GM19099 (cell line): Measurements from ENCODE around the gene MYO5A.
A peak's percentile ranks its signal among the peaks of the same experiment; 100 is the strongest.

Experiments
- POLR2A ChIP-seq: IDR thresholded peaks from 3 replicates; pipeline ENCODE4 v1.6.1; 2011; ENCODE audit warnings: low read depth; ENCODE audit not compliant: insufficient read length; ENCODE audit errors: extremely low read depth

MYO5A gene

GRCh38 chr15:52493968-52494367 is 34.7 kb downstream of the MYO5A start:
- TF ChIP-seq POLR2A, result no peak

- TF ChIP-seq POLR2A, result no peak
Measured at GRCh38 chr15:52492132-52492531, 36.5 kb downstream of the MYO5A start.

GRCh38 chr15:52491472-52491871 is 37.2 kb downstream of the MYO5A start:
- TF ChIP-seq POLR2A, result no peak

- TF ChIP-seq POLR2A, result no peak
Measured at GRCh38 chr15:52488830-52489229, 39.9 kb downstream of the MYO5A start.

GRCh38 chr15:52486003-52486996 is 42.4 kb downstream of the MYO5A start:
- TF ChIP-seq POLR2A, result no peak

- no peak for TF ChIP-seq POLR2A
Measured at GRCh38 chr15:52485290-52485689, 43.4 kb downstream of the MYO5A start.

- TF ChIP-seq POLR2A, result no peak
Measured at GRCh38 chr15:52483707-52484106, 45.0 kb downstream of the MYO5A start.

GRCh38 chr15:52481915-52482314 is 46.8 kb downstream of the MYO5A start:
- no peak for TF ChIP-seq POLR2A

- no peak for TF ChIP-seq POLR2A
Measured at GRCh38 chr15:52480990-52481389, 47.7 kb downstream of the MYO5A start.

GRCh38 chr15:52466716-52467115 is 62.0 kb downstream of the MYO5A start:
- TF ChIP-seq POLR2A, result no peak

- peak; percentile 69 for TF ChIP-seq POLR2A
Measured at GRCh38 chr15:52466134-52466701, 62.5 kb downstream of the MYO5A start.

GRCh38 chr15:52464478-52464877 is 64.2 kb downstream of the MYO5A start:
- TF ChIP-seq POLR2A, result no peak

- TF ChIP-seq POLR2A, result no peak
Measured at GRCh38 chr15:52464040-52464439, 64.6 kb downstream of the MYO5A start.

- no peak for TF ChIP-seq POLR2A
Measured at GRCh38 chr15:52463638-52464037, 65.0 kb downstream of the MYO5A start.

- no peak for TF ChIP-seq POLR2A
Measured at GRCh38 chr15:52462806-52463360, 65.8 kb downstream of the MYO5A start.

GRCh38 chr15:52448011-52448890 is 80.4 kb downstream of the MYO5A start:
- no peak for TF ChIP-seq POLR2A

GRCh38 chr15:52445954-52446353 is 82.7 kb downstream of the MYO5A start:
- no peak for TF ChIP-seq POLR2A
